H9 (cell line): ENCODE data around the gene DELE1. TPM values are rescaled to one million over a fixed set of nuclear protein-coding genes. Genes with fewer than 3 reads are reported as not detected.
A peak's percentile ranks its signal among the peaks of the same experiment; 100 is the strongest.
"Not testable (repeated sequence)": the region's sequence is repeated elsewhere in the genome, so short reads cannot be mapped to it uniquely, and the experiment has no call there.

Experiments
- DNase-seq: peaks from one replicate; pipeline ENCODE4 v3.0.0-alpha.2; 2017
- H2AFZ ChIP-seq: one replicate; pipeline ENCODE4 v1.6.1; 2013; ENCODE audit warnings: mild to moderate bottlenecking, low read length, control low read depth, moderate library complexity
- H2AK5ac ChIP-seq: 2 replicates; pipeline ENCODE4 v1.6.1; 2013; ENCODE audit warnings: low read length, control low read depth, mixed read lengths; ENCODE audit not compliant: insufficient read length
- H2BK120ac ChIP-seq: one replicate; pipeline ENCODE4 v1.6.1; 2013; ENCODE audit warnings: low read depth, mild to moderate bottlenecking, low read length, control low read depth, inconsistent platforms; ENCODE audit not compliant: poor library complexity, severe bottlenecking
- H2BK12ac ChIP-seq: 2 replicates; pipeline ENCODE4 v1.6.1; 2013; ENCODE audit warnings: low read length, control low read depth, mixed read lengths, low read depth; ENCODE audit not compliant: insufficient read length
- H2BK15ac ChIP-seq: 2 replicates; pipeline ENCODE4 v1.6.1; 2013; ENCODE audit warnings: low read depth, low read length, control low read depth
- H2BK20ac ChIP-seq: one replicate; pipeline ENCODE4 v1.6.1; 2013; ENCODE audit warnings: low read depth, mild to moderate bottlenecking, low read length, control low read depth, inconsistent platforms; ENCODE audit not compliant: poor library complexity, severe bottlenecking
- H2BK5ac ChIP-seq: 2 replicates; pipeline ENCODE4 v1.6.1; 2013; ENCODE audit warnings: low read length, control low read depth, mixed read lengths; ENCODE audit not compliant: insufficient read length
- H3K14ac ChIP-seq: 2 replicates; pipeline ENCODE4 v1.6.1; 2013; ENCODE audit warnings: low read length, control low read depth; ENCODE audit not compliant: insufficient read depth
- H3K18ac ChIP-seq: 2 replicates; pipeline ENCODE4 v1.6.1; 2013; ENCODE audit warnings: low read depth, mild to moderate bottlenecking, mixed read lengths, low read length, control low read depth; ENCODE audit not compliant: insufficient read length
- H3K23ac ChIP-seq: 2 replicates; pipeline ENCODE4 v1.6.1; 2013; ENCODE audit warnings: low read length, control low read depth, mixed read lengths, low read depth; ENCODE audit not compliant: insufficient read length
- H3K23me2 ChIP-seq: 2 replicates; pipeline ENCODE4 v1.6.1; 2013; ENCODE audit warnings: low read depth, mild to moderate bottlenecking, mixed read lengths, low read length, control low read depth; ENCODE audit not compliant: insufficient read length, poor library complexity, severe bottlenecking
- H3K27ac ChIP-seq: 2 replicates; pipeline ENCODE4 v1.5.1; 2013; ENCODE audit warnings: low read length, control low read depth, mixed read lengths, low read depth; ENCODE audit not compliant: insufficient read length
- H3K27me3 ChIP-seq: 2 replicates; pipeline ENCODE4 v1.6.1; 2013; ENCODE audit warnings: low read length, control low read depth, inconsistent platforms; ENCODE audit not compliant: insufficient read depth
- H3K4ac ChIP-seq: 2 replicates; pipeline ENCODE4 v1.6.1; 2013; ENCODE audit warnings: low read depth, mild to moderate bottlenecking, control low read depth, inconsistent platforms, low read length, moderate library complexity
- H3K4me1 ChIP-seq: 2 replicates; pipeline ENCODE4 v1.6.1; 2013; ENCODE audit warnings: low read length, control low read depth, inconsistent platforms; ENCODE audit not compliant: insufficient read depth
- H3K4me2 ChIP-seq: 2 replicates; pipeline ENCODE4 v1.6.1; 2013; ENCODE audit warnings: low read length, control low read depth, mixed read lengths; ENCODE audit not compliant: insufficient read length, insufficient read depth
- H3K56ac ChIP-seq: 2 replicates; pipeline ENCODE4 v1.6.1; 2013; ENCODE audit warnings: low read depth, mild to moderate bottlenecking, mixed read lengths, low read length, control low read depth; ENCODE audit not compliant: insufficient read length
- H3K79me1 ChIP-seq: 2 replicates; pipeline ENCODE4 v1.6.1; 2013; ENCODE audit warnings: low read depth, mild to moderate bottlenecking, moderate library complexity, low read length, control low read depth, inconsistent platforms; ENCODE audit not compliant: insufficient read depth, poor library complexity, severe bottlenecking
- H3K79me2 ChIP-seq: 2 replicates; pipeline ENCODE4 v1.6.1; 2013; ENCODE audit warnings: low read length, control low read depth, inconsistent platforms; ENCODE audit not compliant: insufficient read depth
- H3K9ac ChIP-seq: 2 replicates; pipeline ENCODE4 v1.6.1; 2013; ENCODE audit warnings: low read length, control low read depth, mixed read lengths; ENCODE audit not compliant: insufficient read length; ENCODE audit errors: extremely low read depth
- H3K9me3 ChIP-seq: one replicate; pipeline ENCODE4 v1.6.1; 2013; ENCODE audit warnings: low read depth, low read length, inconsistent platforms; ENCODE audit not compliant: control insufficient read depth
- H3T11ph ChIP-seq: one replicate; pipeline ENCODE4 v1.6.1; 2013; ENCODE audit warnings: mild to moderate bottlenecking, low read length, control low read depth, inconsistent platforms
- H4K20me1 ChIP-seq: one replicate; pipeline ENCODE4 v1.6.1; 2013; ENCODE audit not compliant: control insufficient read depth, insufficient read length, insufficient read depth
- H4K5ac ChIP-seq: 2 replicates; pipeline ENCODE4 v1.6.1; 2013; ENCODE audit warnings: low read depth, mild to moderate bottlenecking, mixed read lengths, low read length, control low read depth; ENCODE audit not compliant: insufficient read length
- H4K8ac ChIP-seq: replicated peaks from 2 replicates; pipeline ENCODE4 v1.6.1; 2013; ENCODE audit warnings: low read length, control low read depth, mixed read lengths, low read depth; ENCODE audit not compliant: insufficient read length
- H4K91ac ChIP-seq: 2 replicates; pipeline ENCODE4 v1.6.1; 2013; ENCODE audit warnings: low read depth, mild to moderate bottlenecking, moderate library complexity, mixed read lengths, low read length, control low read depth; ENCODE audit not compliant: insufficient read length
- H3K27ac Mint-ChIP-seq, 3 experiments: 2 replicates in 2 of 3; 3 replicates in 1 of 3; pipeline ENCODE4 v1.8.0; 2020 to 2021; ENCODE audit warnings: mixed read lengths in 3 of 3, mild to moderate bottlenecking in 1 of 3, moderate library complexity in 1 of 3
- H3K27me3 Mint-ChIP-seq: 2 replicates; pipeline ENCODE4 v1.8.0; 2021; ENCODE audit warnings: low read depth, mild to moderate bottlenecking, moderate library complexity, mixed read lengths
- H3K36me3 Mint-ChIP-seq, 3 experiments: 2 replicates in 2 of 3; 3 replicates in 1 of 3; pipeline ENCODE4 v1.8.0; 2020 to 2021; ENCODE audit warnings: low read depth in 3 of 3, mixed read lengths in 3 of 3; ENCODE audit not compliant: insufficient read depth in 1 of 3
- H3K4me1 Mint-ChIP-seq, 2 experiments: 2 replicates each; pipeline ENCODE4 v1.8.0; 2020; ENCODE audit warnings: mixed read lengths in 2 of 2
- H3K4me3 Mint-ChIP-seq, 2 experiments: 2 replicates in 1 of 2; 3 replicates in 1 of 2; pipeline ENCODE4 v1.8.0; 2020 to 2021; ENCODE audit warnings: mild to moderate bottlenecking in 2 of 2, mixed read lengths in 2 of 2, moderate library complexity in 1 of 2
- H3K9me3 Mint-ChIP-seq, 2 experiments: 2 replicates in 1 of 2; 3 replicates in 1 of 2; pipeline ENCODE4 v1.8.0; 2020; ENCODE audit warnings: mild to moderate bottlenecking in 2 of 2, mixed read lengths in 2 of 2, moderate library complexity in 1 of 2
- CTCF ChIP-seq: fragments of 200-600 bp; sonication (generic); conservative IDR thresholded peaks from 3 replicates; pipeline ENCODE4 v1.8.0; 2021; ENCODE audit warnings: antibody characterized with exemption, mild to moderate bottlenecking
- WGBS: extraction: QIAGEN DNeasy Blood & Tissue Kit; methylation state at CpG from one replicate; pipeline ENCODE4 v1.1.7; 2013; ENCODE audit warnings: missing lambda C conversion rate, low lambda C conversion rate, mixed read lengths; ENCODE audit not compliant: insufficient read length; ENCODE audit errors: extremely low coverage; 5-methylcytosine and 5-hydroxymethylcytosine counted together
- total RNA-seq: library from RNA; stranded (reverse); gene quantifications from 2 replicates; pipeline ENCODE4 v1.2.1, GENCODE V29; 2021

Gene DELE1
- total RNA-seq, 1 experiment from 2014 or later = 75.3 TPM

GRCh38 chr5:141889282-141889871 is 34.3 kb upstream of the DELE1 start:
- H3K4me3 Mint-ChIP-seq = no peak overlapping the region
- no peak overlapping the region for H3K23ac ChIP-seq
- no peak overlapping the region for H3K4ac ChIP-seq
- peak; percentile 42 for TF ChIP-seq CTCF
- no peak overlapping the region for H2BK120ac ChIP-seq
- no peak overlapping the region for H3K9ac ChIP-seq
- no peak for DNase-seq
- no peak overlapping the region for H3K27ac ChIP-seq
- no peaks in the 10 kb centered on the region for H3K4me1 ChIP-seq
- no peak overlapping the region for H2BK12ac ChIP-seq
- H2BK5ac ChIP-seq = no peak overlapping the region
- H3K4me1 Mint-ChIP-seq = no peaks in the 10 kb centered on the region; a peak in 2 of 4 replicates
- no peaks in the 10 kb centered on the region for H3K23me2 ChIP-seq
- no peaks in the 10 kb centered on the region for H3K79me2 ChIP-seq
- no peak overlapping the region for H2AK5ac ChIP-seq
- H2BK20ac ChIP-seq = no peak overlapping the region
- H3K27ac Mint-ChIP-seq = peak overlapping the region; percentile 30 to 44 (median 41); a peak in 4 of 7 replicates
- no peak overlapping the region for H3K14ac ChIP-seq
- H2BK15ac ChIP-seq = no peak overlapping the region
- no peak overlapping the region for H3K56ac ChIP-seq
- H3K27me3 Mint-ChIP-seq = peaks cover 9% of the 10 kb centered on the region
- no peak overlapping the region for H2AFZ ChIP-seq
- no peak overlapping the region for H3K4me2 ChIP-seq
- no peaks in the 10 kb centered on the region for H4K20me1 ChIP-seq
- WGBS = no CpG with 5 or more reads among the region's 3 CpGs
- no peaks in the 10 kb centered on the region; a peak in 1 of 5 replicates for H3K9me3 Mint-ChIP-seq
- no peaks in the 10 kb centered on the region for H3K79me1 ChIP-seq
- peaks cover 2 to 4% (median 3%) of the 10 kb centered on the region in 3 experiments; a peak in 3 of 7 replicates for H3K36me3 Mint-ChIP-seq
- H4K5ac ChIP-seq = no peak overlapping the region
- no peaks in the 10 kb centered on the region for H3K27me3 ChIP-seq
- no peak overlapping the region for H3K18ac ChIP-seq
- H4K91ac ChIP-seq = no peak overlapping the region
- no peak overlapping the region for H4K8ac ChIP-seq
- no peak overlapping the region for H3T11ph ChIP-seq
- H3K9me3 ChIP-seq = no peaks in the 10 kb centered on the region

- not testable (repeated sequence) for H2BK12ac ChIP-seq, H4K8ac ChIP-seq, H4K5ac ChIP-seq, H3K14ac ChIP-seq, H3K9me3 ChIP-seq, H2BK20ac ChIP-seq, H3K27ac ChIP-seq, H2AK5ac ChIP-seq, H3K27me3 Mint-ChIP-seq, H3K4me3 Mint-ChIP-seq, H2BK5ac ChIP-seq, DNase-seq, H3K18ac ChIP-seq, H4K91ac ChIP-seq, H3K4me1 Mint-ChIP-seq, H2BK120ac ChIP-seq, H3K4me1 ChIP-seq, H3K27me3 ChIP-seq, H3K9me3 Mint-ChIP-seq, H3K23me2 ChIP-seq, H3K79me2 ChIP-seq, H2AFZ ChIP-seq, H3K9ac ChIP-seq, H4K20me1 ChIP-seq, H3K36me3 Mint-ChIP-seq, H3T11ph ChIP-seq, H3K4ac ChIP-seq, H2BK15ac ChIP-seq, H3K56ac ChIP-seq, H3K4me2 ChIP-seq, H3K79me1 ChIP-seq, H3K23ac ChIP-seq
- peak overlapping the region in 2 of 3 experiments; percentile 35 to 44; a peak in 1 of 7 replicates for H3K27ac Mint-ChIP-seq
- WGBS = no CpG with 5 or more reads among the region's 2 CpGs
Observed at GRCh38 chr5:141890429-141890828, 33.2 kb upstream of the DELE1 start.
